Stimulated activated CD4-positive, alpha-beta T cell treated with anti-CD3 and anti-CD28 coated beads, Interleukin-12 subunit alpha, Interleukin-12 subunit beta, amount 100 ng/mL, for 24 hours (primary cell): ENCODE data around the gene BICDL2.
A peak's percentile ranks its signal among the peaks of the same experiment; 100 is the strongest.
"Not testable (repeated sequence)": the region's sequence is repeated elsewhere in the genome, so short reads cannot be mapped to it uniquely, and the experiment has no call there.

Experiments
- DNase-seq, 2 experiments: peaks; one replicate each; pipeline ENCODE4 v3.0.0-alpha.2; 2020; ENCODE audit warnings: low read depth in 2 of 2

Gene BICDL2

GRCh38 chr16:3065069-3065741 lies 28.5 kb upstream of the BICDL2 start, which contains the start of gene IL32:
Gene IL32 (plus strand): TSS chr16:3065640. CDS start chr16:3065812, 172 bp downstream.
- DNase-seq, result peak in 1 of 2 experiments; percentile 74

DNA sequence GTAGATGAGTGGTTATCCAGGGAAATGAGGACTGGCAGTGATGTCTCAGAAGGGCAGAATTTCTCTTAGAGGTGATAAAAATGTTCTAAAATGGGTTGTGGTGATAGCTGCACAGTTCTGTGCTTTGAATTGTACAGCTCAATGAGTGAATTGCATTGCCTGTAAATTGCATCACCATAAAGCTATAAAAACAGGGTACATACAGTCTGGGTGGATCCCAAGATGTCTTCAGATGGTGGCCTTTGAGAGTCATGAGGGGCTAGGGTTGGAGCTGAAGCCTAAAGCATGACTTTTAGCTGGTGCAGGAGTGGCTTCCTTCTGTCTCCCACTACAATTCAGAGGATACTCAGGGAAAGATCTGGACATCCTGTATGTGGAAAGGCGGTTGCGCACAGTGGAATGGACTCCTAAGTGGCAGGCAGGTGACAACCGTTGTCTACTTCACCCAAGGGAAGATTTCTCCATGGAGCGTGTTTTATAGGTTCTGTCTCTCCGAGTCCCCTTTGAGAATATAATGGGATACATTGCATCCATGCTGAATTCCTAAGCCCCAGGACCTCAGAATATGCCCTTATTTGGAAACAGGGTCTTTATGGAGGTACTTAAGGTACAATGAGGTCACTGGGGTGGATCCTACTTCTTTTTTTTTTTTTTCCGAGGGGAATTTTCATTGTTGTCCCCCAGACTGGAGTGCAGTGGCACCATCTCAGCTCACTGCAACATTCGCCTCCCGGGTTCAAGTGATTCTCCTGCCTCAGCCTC lies 27.1 kb upstream of the BICDL2 start:
- no peak for DNase-seq

GRCh38 chr16:3062553-3062952 lies 25.8 kb upstream of the BICDL2 start:
- no peak for DNase-seq

GRCh38 chr16:3060339-3061127 lies 23.8 kb upstream of the BICDL2 start:
- no peak for DNase-seq

- DNase-seq, result no peak
Observed at GRCh38 chr16:3059723-3060242, 23.0 kb upstream of the BICDL2 start.

DNA sequence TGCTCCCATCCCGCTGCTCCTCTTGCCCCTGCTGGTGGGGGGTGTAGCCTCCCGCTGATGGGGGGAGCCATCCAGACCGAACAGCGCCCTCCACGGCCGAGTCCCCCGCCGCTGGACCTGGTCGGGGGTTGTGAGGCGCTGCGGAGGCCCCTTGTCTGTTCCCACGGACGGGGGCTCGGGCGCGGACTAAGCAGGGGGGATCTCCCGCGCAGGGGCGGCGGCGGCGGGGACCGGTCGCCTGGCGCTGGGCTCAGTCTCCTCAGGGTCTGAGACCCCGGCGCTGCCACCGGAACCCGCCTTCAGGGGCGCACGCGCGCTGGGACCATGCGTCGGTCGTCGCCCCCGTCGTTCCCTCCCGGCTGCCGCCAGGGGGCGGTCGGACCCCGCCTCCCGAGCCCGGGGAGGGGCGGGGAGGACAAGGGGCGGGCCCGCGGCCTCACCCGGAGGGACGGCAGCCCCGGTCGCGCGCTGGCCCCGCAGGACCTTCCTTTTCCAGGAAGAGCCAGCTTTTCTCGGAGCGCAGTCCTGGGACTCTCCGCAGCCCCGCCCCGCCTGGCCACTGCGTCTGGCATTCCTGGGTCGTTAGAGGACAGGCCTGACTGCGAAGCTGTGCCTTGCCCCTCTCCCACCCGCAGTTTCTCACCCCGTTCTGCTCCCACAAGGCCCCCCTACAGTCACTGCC lies 22.4 kb upstream of the BICDL2 start:
- peak; percentile 72 to 79 for DNase-seq

DNA sequence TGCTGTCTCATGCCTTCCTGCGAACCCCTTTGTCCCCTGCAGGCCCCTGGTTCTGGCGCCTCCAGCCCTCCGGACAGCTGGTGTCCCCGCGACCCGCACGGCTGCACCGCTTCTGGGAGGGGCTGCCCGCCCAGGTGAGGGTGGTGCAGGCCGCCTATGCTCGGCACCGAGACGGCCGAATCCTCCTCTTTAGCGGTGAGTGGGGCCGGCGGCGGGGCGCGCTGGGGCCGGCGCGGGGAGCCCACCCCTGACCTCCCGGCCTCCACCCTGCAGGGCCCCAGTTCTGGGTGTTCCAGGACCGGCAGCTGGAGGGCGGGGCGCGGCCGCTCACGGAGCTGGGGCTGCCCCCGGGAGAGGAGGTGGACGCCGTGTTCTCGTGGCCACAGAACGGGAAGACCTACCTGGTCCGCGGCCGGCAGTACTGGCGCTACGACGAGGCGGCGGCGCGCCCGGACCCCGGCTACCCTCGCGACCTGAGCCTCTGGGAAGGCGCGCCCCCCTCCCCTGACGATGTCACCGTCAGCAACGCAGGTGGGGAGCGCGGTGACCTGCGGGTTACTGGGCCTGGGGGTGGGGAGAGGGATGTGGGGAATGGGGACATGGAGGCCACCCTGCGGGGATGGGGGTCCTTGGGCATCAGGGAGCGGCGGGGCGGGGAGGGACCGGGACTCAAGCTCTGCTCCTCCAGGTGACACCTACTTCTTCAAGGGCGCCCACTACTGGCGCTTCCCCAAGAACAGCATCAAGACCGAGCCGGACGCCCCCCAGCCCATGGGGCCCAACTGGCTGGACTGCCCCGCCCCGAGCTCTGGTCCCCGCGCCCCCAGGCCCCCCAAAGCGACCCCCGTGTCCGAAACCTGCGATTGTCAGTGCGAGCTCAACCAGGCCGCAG lies 21.6 kb upstream of the BICDL2 start:
- no peak for DNase-seq

- DNase-seq, result no peak
Observed at GRCh38 chr16:3057181-3058138, 20.7 kb upstream of the BICDL2 start.

DNA sequence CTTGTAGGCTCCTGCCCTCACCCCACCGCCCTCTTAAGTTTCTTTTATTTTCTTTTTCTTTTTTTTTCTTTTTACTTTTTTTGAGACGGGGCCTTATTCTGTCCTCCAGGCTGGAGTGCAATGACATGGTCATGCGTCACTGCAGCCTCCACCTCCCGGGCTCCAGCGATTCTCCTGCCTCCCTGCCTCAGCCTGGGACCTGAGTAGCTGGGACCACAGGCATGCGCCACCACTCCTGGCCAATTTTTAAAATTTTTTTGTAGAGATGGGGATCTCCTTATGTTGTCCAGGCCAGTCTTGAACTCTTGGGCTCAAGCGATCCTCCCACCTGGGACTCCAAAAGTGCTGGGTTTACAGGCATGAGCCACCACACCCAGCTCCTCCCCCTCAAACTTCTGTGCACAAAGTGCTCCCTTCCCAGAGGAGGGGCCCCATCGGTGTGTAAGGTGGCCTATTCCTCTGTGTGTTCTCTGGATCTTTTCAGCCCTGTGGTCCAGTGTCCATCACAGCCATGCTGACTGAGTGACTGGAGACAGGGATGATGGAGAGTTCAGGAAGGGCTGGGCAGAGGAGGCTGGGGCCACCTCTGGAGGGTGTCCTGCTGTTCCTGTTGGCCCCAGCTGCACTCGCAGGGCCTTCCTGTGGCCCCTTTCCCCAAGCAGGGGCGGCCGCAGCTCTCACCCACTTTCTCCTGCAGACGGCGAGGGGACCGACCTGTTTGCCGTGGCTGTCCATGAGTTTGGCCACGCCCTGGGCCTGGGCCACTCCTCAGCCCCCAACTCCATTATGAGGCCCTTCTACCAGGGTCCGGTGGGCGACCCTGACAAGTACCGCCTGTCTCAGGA lies 19.8 kb upstream of the BICDL2 start:
- no peak for DNase-seq

DNA sequence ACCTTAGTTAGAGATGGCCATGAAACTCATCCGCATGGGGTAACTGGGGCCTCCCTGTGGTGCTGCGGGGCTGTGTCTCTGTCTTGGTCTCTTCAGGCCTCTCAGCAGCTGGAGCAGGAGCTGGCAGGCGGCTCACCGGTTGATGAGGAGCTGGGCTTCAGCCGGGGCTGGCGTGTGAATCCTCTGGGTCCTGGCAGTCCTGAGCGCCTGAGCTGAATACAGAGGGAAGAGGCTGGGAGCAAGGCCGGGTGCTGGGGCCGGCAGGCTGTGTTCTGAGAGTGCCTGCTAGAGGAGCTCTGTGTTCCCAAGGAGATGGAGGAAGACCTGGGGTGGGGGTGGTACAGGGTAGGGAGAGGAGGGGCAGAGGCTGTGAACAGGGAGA lies 19.0 kb upstream of the BICDL2 start:
- DNase-seq, result not testable (repeated sequence)

DNA sequence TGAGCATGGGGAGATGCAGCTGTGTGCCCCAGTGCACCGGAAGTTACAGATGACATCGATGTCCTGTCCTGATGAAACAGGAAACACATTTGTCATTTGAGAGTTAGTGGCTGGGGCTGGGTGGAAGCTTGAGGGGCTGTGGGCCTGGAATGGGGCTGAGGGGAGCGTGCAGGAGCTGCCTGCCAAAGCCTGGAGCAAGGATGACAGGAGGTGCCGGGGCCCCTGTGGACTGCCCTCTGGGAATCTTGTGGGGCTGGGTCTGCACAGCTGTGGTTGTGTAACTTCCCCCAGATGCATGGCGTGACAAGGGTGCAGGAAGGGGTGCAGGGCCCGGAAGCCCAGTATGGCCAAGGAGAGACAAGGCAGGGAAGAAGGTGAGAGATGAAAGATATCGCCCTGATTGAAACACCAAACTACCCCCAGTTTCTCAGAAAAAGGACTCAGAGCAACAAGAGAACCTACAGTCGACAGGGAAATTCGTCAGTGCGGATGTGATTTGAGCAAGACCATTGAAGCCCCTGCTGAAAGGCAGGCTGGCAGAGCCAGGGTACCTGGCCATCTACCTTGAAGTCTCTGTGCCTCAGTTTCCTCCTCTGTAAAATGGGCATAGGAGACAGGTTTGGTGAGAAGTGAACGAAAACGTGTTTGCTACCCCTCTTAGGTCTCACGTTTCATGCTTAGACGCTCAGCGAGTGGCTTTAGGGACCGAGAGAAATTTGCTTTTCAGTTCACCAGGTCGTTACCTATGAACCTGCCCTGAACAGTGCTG lies 18.4 kb upstream of the BICDL2 start:
- DNase-seq, result no peak

DNA sequence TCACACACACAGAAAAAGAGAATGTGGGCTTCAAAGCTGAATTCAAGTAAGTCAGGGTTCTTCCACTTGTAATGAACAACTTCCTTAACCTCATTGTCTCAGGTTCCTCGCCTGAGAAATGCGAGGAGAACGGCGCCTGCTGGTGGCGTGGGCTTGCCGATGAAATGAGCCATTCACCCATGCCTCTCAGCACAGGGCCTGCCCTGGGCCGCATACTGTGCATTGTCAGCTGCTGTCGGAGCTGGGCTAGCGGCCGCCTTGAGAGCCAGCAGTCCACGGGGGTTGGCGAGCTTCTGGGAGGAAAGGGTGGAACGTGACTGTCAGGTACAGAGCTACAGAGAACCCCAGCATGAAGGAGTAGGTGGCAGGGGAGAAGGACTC lies 16.6 kb upstream of the BICDL2 start:
- not testable (repeated sequence) for DNase-seq

- not testable (repeated sequence) for DNase-seq
Observed at GRCh38 chr16:3052571-3053329, 16.0 kb upstream of the BICDL2 start.

DNA sequence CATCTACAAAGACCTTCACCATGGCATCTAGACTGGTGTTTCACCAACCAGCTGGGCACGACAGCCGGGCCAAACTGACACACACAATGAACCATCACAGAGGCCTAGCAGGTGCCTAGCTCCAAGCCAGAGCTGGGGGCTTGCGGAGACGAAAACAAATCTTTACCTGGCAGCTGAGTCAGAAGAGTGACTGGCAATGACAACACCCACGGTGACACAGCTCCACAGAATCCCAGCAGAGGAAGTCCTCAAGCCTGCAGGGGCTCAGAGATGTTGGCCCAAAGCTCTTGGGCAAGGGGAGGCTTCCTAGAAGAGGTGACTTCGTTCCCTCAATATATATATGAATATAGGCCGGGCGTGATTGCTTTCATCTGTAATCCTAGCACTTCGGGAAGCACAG lies 14.8 kb upstream of the BICDL2 start:
- DNase-seq, result no peak

- DNase-seq, result no peak
Observed at GRCh38 chr16:3051009-3051408, 14.3 kb upstream of the BICDL2 start.

GRCh38 chr16:3050487-3050886 lies 13.7 kb upstream of the BICDL2 start:
- no peak for DNase-seq

- no peak for DNase-seq
Observed at GRCh38 chr16:3049921-3050481, 13.3 kb upstream of the BICDL2 start.
